HCT116 (cell line): ENCODE results near the gene AIF1. TPM values are rescaled to one million over a fixed set of nuclear protein-coding genes. Genes with fewer than 3 reads are reported as not detected.
A peak's percentile ranks its signal among the peaks of the same experiment; 100 is the strongest.

Experiments
- ATAC-seq: fragments of 200-7000 bp; cut with Tn5 transposase; 2 replicates; pipeline ENCODE4 v1.9.1; 2020; ENCODE audit warnings: mild to moderate bottlenecking, moderate library complexity
- BruUV-seq: library from RNA; stranded (reverse); fragments of 400-500 nt; replicated peaks from 2 replicates; lab custom pipeline; 2021; lab: Mats Ljungman, UMichigan
- CTCF ChIA-PET: fragments of 300-600 bp; sonication (Branson Sonifier 250); formaldehyde crosslinking; loops from one replicate; lab custom pipeline; 2021; ENCODE audit warnings: antibody characterized with exemption; lab: Charles Lee
- POLR2A ChIA-PET: fragments of 300-600, 350-600 bp; sonication (Branson Sonifier 250); formaldehyde crosslinking; loops from one replicate; lab custom pipeline; 2021; ENCODE audit warnings: antibody characterized with exemption; lab: Charles Lee
- RAD21 ChIA-PET, 2 experiments: fragments of 300-600 bp; sonication (Branson Sonifier 250); formaldehyde crosslinking; loops; one replicate each; lab custom pipeline; 2023; ENCODE audit warnings: low total read pairs in 2 of 2; ENCODE audit not compliant: uncharacterized antibody in 2 of 2, unreplicated experiment in 2 of 2, low non-redundant PET in 1 of 2; lab: Charles Lee
- DNase-seq: peaks from one replicate; pipeline ENCODE4 v3.0.0-alpha.2; 2010; ENCODE audit warnings: low read depth, low spot score
- H2AFZ ChIP-seq: fragments of 200-600 bp; shearing (Covaris generic), sonication (generic); 2 replicates; pipeline ENCODE4 v1.6.1; 2017; ENCODE audit warnings: low read depth, mixed run types, mixed read lengths, antibody characterized with exemption, low read length; ENCODE audit not compliant: poor library complexity, severe bottlenecking
- H3K27ac ChIP-seq: 2 replicates; pipeline ENCODE4 v1.5.1; 2012; ENCODE audit warnings: low read depth, low read length
- H3K27me3 ChIP-seq: fragments of 200-600 bp; sonication (generic); 2 replicates; pipeline ENCODE4 v1.6.1; 2016; ENCODE audit warnings: mixed run types, low read length, mixed read lengths; ENCODE audit not compliant: insufficient read depth
- H3K36me3 ChIP-seq, 2 experiments: fragments of 200-500 bp in 1 of 2; fragments of 200-600 bp in 1 of 2; sonication (Bioruptor generic) in 1 of 2; sonication (generic) in 1 of 2; 2 replicates each; pipeline versions ENCODE4 v1.5.1 to v1.6.1; 2014 to 2016; ENCODE audit warnings: low read length in 2 of 2, inconsistent platforms in 1 of 2, mixed read lengths in 1 of 2, mixed run types in 1 of 2; ENCODE audit not compliant: insufficient read depth in 2 of 2, control insufficient read depth in 1 of 2
- H3K4me1 ChIP-seq, 2 experiments: fragments of 200-600 bp in 1 of 2; sonication (generic) in 1 of 2; 2 replicates each; pipeline versions ENCODE4 v1.5.1 to v1.6.1; 2012 to 2017; ENCODE audit warnings: low read length in 2 of 2, inconsistent platforms in 1 of 2, mild to moderate bottlenecking in 1 of 2, mixed read lengths in 1 of 2, mixed run types in 1 of 2, moderate library complexity in 1 of 2; ENCODE audit not compliant: insufficient read depth in 2 of 2, control insufficient read depth in 1 of 2
- H3K4me2 ChIP-seq: fragments of 200-600 bp; sonication (generic); 2 replicates; pipeline ENCODE4 v1.6.1; 2017; ENCODE audit warnings: mixed run types, low read length, mixed read lengths
- H3K4me3 ChIP-seq, 2 experiments: fragments of 200-600 bp in 1 of 2; sonication (generic) in 1 of 2; replicated peaks in 1 of 2; 2 replicates each; pipeline ENCODE4 v1.5.1; 2011 to 2016; ENCODE audit warnings: low read length in 2 of 2, control low read depth in 1 of 2, low read depth in 1 of 2, mild to moderate bottlenecking in 1 of 2, mixed read lengths in 1 of 2, mixed run types in 1 of 2
- H3K79me2 ChIP-seq: fragments of 200-600 bp; sonication (generic); 2 replicates; pipeline ENCODE4 v1.6.1; 2017; ENCODE audit warnings: mild to moderate bottlenecking, mixed run types, low read length, moderate library complexity, mixed read lengths; ENCODE audit not compliant: insufficient read depth
- H3K9ac ChIP-seq: fragments of 200-600 bp; sonication (generic); 2 replicates; pipeline ENCODE4 v1.6.1; 2016; ENCODE audit warnings: low read length, mixed read lengths
- H3K9me2 ChIP-seq: fragments of 200-600 bp; sonication (generic), shearing (Covaris generic); 2 replicates; pipeline ENCODE4 v1.6.1; 2017; ENCODE audit warnings: mixed run types, mild to moderate bottlenecking, moderate library complexity; ENCODE audit not compliant: insufficient read depth
- H3K9me3 ChIP-seq, 2 experiments: fragments of 200-500 bp in 1 of 2; fragments of 200-600 bp in 1 of 2; sonication (Bioruptor generic) in 1 of 2; sonication (generic) in 1 of 2; 2 replicates each; pipeline ENCODE4 v1.6.1; 2014 to 2017; ENCODE audit warnings: low read length in 2 of 2, mixed read lengths in 2 of 2, inconsistent platforms in 1 of 2, low read depth in 1 of 2, mild to moderate bottlenecking in 1 of 2, mixed run types in 1 of 2, moderate library complexity in 1 of 2; ENCODE audit not compliant: control insufficient read depth in 1 of 2, insufficient read depth in 1 of 2
- H4K20me1 ChIP-seq: fragments of 200-600 bp; sonication (generic), shearing (Covaris generic); 2 replicates; pipeline ENCODE4 v1.6.1; 2017; ENCODE audit warnings: mixed run types, mild to moderate bottlenecking, moderate library complexity; ENCODE audit not compliant: insufficient read depth
- POLR2AphosphoS5 ChIP-seq: IDR thresholded peaks from 2 replicates; pipeline ENCODE4 v1.6.1; 2011; ENCODE audit warnings: mild to moderate bottlenecking, low read depth, low read length, moderate library complexity
- intact Hi-C: fragments of 100-400 bp; cut with micrococcal nuclease; formaldehyde crosslinking; loops from 2 replicates; pipeline ENCODE4 v1.10.0; 2022
- total RNA-seq: library from RNA; stranded (reverse); gene quantifications from one replicate; pipeline ENCODE4 v1.2.1, GENCODE V29; 2021; ENCODE audit not compliant: unreplicated experiment
- TF ChIP-seq, protein P1 (sequence below): IDR thresholded peaks from 2 replicates; pipeline ENCODE4 v1.6.1; 2012; ENCODE audit warnings: low read depth

AIF1 gene
- total RNA-seq, 1 experiment from 2014 or later: not detected

DNA sequence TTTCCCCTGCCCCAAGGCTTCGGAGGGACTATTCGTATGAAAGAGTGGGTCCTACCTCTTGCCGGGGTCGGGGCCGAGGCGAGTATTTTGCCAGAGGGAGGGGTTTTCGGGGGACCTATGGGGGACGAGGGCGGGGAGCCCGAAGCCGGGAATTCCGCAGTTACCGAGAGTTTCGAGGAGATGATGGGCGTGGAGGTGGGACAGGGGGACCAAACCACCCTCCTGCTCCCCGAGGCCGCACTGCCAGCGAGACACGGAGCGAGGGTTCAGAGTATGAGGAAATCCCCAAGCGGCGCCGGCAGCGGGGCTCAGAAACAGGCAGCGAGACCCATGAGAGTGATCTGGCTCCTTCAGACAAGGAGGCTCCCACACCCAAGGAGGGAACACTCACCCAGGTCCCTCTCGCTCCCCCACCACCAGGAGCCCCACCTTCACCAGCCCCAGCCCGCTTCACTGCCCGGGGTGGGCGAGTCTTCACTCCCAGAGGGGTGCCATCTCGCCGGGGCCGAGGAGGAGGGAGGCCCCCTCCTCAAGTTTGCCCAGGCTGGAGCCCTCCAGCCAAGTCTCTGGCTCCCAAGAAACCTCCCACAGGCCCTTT is 16.7 kb downstream of the AIF1 start:
- CTCF ChIA-PET: no interaction called here
- BruUV-seq: no TSS peak

More for the DNA sequence above, 16.7 kb downstream of the AIF1 start:
- Histone ChIP-seq H3K27ac (no peak overlapping the region), H3K9me3 (no peaks in the 10 kb centered on the region), H3K9me2 (no peaks in the 10 kb centered on the region), H3K79me2 (peaks cover 67% of the 10 kb centered on the region), H3K36me3 (peaks cover 62 to 95% of the 10 kb centered on the region in 2 experiments), H4K20me1 (no peaks in the 10 kb centered on the region), H3K27me3 (no peaks in the 10 kb centered on the region), H3K4me2 (no peak overlapping the region), H3K9ac (no peak overlapping the region), H3K4me1 (no peaks in the 10 kb centered on the region), H3K4me3 (no peak overlapping the region), H2AFZ (no peak overlapping the region)
- POLR2A ChIA-PET: no interaction called here
- RAD21 ChIA-PET: no interaction called here
- intact Hi-C loops: no loop called here
- peak; percentile 24; the same call in 1 of the 2 replicates for ATAC-seq
- TF ChIP-seq, protein P1, sequence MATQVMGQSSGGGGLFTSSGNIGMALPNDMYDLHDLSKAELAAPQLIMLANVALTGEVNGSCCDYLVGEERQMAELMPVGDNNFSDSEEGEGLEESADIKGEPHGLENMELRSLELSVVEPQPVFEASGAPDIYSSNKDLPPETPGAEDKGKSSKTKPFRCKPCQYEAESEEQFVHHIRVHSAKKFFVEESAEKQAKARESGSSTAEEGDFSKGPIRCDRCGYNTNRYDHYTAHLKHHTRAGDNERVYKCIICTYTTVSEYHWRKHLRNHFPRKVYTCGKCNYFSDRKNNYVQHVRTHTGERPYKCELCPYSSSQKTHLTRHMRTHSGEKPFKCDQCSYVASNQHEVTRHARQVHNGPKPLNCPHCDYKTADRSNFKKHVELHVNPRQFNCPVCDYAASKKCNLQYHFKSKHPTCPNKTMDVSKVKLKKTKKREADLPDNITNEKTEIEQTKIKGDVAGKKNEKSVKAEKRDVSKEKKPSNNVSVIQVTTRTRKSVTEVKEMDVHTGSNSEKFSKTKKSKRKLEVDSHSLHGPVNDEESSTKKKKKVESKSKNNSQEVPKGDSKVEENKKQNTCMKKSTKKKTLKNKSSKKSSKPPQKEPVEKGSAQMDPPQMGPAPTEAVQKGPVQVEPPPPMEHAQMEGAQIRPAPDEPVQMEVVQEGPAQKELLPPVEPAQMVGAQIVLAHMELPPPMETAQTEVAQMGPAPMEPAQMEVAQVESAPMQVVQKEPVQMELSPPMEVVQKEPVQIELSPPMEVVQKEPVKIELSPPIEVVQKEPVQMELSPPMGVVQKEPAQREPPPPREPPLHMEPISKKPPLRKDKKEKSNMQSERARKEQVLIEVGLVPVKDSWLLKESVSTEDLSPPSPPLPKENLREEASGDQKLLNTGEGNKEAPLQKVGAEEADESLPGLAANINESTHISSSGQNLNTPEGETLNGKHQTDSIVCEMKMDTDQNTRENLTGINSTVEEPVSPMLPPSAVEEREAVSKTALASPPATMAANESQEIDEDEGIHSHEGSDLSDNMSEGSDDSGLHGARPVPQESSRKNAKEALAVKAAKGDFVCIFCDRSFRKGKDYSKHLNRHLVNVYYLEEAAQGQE: no peak
- 0 out of 2 replicates have a peak, but pooled peaks have one; percentile 11 for TF ChIP-seq POLR2AphosphoS5
- DNase-seq: no peak
